H1 (cell line): ENCODE data around the gene ENDOU. TPM values are rescaled to one million over a fixed set of nuclear protein-coding genes. Genes with fewer than 3 reads are reported as not detected.

Experiments used
- CTCF ChIA-PET: fragments of 300-600 bp; sonication (Branson Sonifier 250); formaldehyde crosslinking; loops from one replicate; lab custom pipeline; 2021; ENCODE audit not compliant: partially characterized antibody; lab: Charles Lee
- POLR2A ChIA-PET: fragments of 300-600 bp; sonication (Branson Sonifier 250); formaldehyde crosslinking; loops from one replicate; lab custom pipeline; 2021; ENCODE audit warnings: inconsistent platforms; ENCODE audit not compliant: partially characterized antibody; lab: Charles Lee
- DNase-seq, 2 experiments: peaks; one replicate each; pipeline versions ENCODE4 v3.0.0 to v3.0.0-alpha.2; 2010 to 2022; ENCODE audit warnings: low spot score in 2 of 2, low read depth in 1 of 2, mixed read lengths in 1 of 2
- FAIRE-seq: peaks from 2 replicates; lab custom pipeline; 2011; peaks lifted over from hg19 to GRCh38; lab: Jason Lieb, UNC
- H2AFZ ChIP-seq: 2 replicates; pipeline ENCODE4 v1.8.1; 2012; ENCODE audit warnings: low read length, inconsistent platforms
- H2AK5ac ChIP-seq: 2 replicates; pipeline ENCODE4 v1.6.1; 2013; ENCODE audit warnings: low read depth, low read length
- H2BK120ac ChIP-seq: replicated peaks from 2 replicates; pipeline ENCODE3; 2013; ENCODE audit warnings: low read depth, low read length, inconsistent platforms
- H2BK12ac ChIP-seq: 2 replicates; pipeline ENCODE4 v1.6.1; 2013; ENCODE audit warnings: low read depth, low read length
- H2BK15ac ChIP-seq: 2 replicates; pipeline ENCODE4 v1.6.1; 2013; ENCODE audit warnings: low read length
- H2BK20ac ChIP-seq: 2 replicates; pipeline ENCODE4 v1.6.1; 2013; ENCODE audit warnings: low read length
- H2BK5ac ChIP-seq: 2 replicates; pipeline ENCODE4 v1.6.1; 2013; ENCODE audit warnings: low read depth, low read length
- H3K14ac ChIP-seq: 2 replicates; pipeline ENCODE4 v1.6.1; 2013; ENCODE audit warnings: inconsistent platforms; ENCODE audit not compliant: insufficient read length
- H3K18ac ChIP-seq: 2 replicates; pipeline ENCODE4 v1.6.1; 2013; ENCODE audit warnings: low read length; ENCODE audit errors: extremely low read depth
- H3K23ac ChIP-seq: 2 replicates; pipeline ENCODE4 v1.6.1; 2013; ENCODE audit warnings: inconsistent platforms; ENCODE audit not compliant: insufficient read length
- H3K23me2 ChIP-seq: 2 replicates; pipeline ENCODE4 v1.6.1; 2013; ENCODE audit warnings: low read depth, low read length
- H3K27ac ChIP-seq: 2 replicates; pipeline ENCODE4 v1.6.1; 2011; ENCODE audit warnings: low read depth, low read length, inconsistent platforms
- H3K27me3 ChIP-seq, 4 experiments: replicated peaks in 1 of 4; 1 replicate in 1 of 4; 2 replicates in 3 of 4; pipeline versions ENCODE4 v1.6.1 to v1.8.1; 2011 to 2013; ENCODE audit warnings: low read length in 3 of 4, mild to moderate bottlenecking in 3 of 4, inconsistent platforms in 2 of 4, mixed read lengths in 2 of 4, moderate library complexity in 1 of 4; ENCODE audit not compliant: control insufficient read depth in 3 of 4, insufficient read depth in 3 of 4; ENCODE audit errors: extremely low read depth in 1 of 4
- H3K36me3 ChIP-seq, 4 experiments: 2 replicates each; pipeline versions ENCODE4 v1.6.1 to v1.8.1; 2011 to 2013; ENCODE audit warnings: mild to moderate bottlenecking in 4 of 4, low read length in 3 of 4, moderate library complexity in 2 of 4, control low read depth in 1 of 4, inconsistent platforms in 1 of 4; ENCODE audit not compliant: insufficient read depth in 4 of 4, control insufficient read depth in 2 of 4
- H3K4ac ChIP-seq: replicated peaks from 2 replicates; pipeline ENCODE3; 2013; ENCODE audit warnings: low read length, low read depth, mixed read lengths, inconsistent platforms; ENCODE audit not compliant: insufficient read length
- H3K4me1 ChIP-seq, 4 experiments: replicated peaks in 1 of 4; 1 replicate in 1 of 4; 2 replicates in 3 of 4; pipeline versions ENCODE4 v1.6.1 to v1.8.1; 2011 to 2013; ENCODE audit warnings: low read length in 3 of 4, inconsistent platforms in 2 of 4, mixed read lengths in 1 of 4; ENCODE audit not compliant: insufficient read depth in 4 of 4, control insufficient read depth in 3 of 4
- H3K4me2 ChIP-seq, 2 experiments: 2 replicates each; pipeline versions ENCODE4 v1.6.1 to v1.8.1; 2011 to 2013; ENCODE audit warnings: low read depth in 2 of 2, low read length in 2 of 2, control low read depth in 1 of 2, inconsistent platforms in 1 of 2, mild to moderate bottlenecking in 1 of 2; ENCODE audit not compliant: insufficient read depth in 1 of 2
- H3K4me3 ChIP-seq, 4 experiments: fragments of 200-600, 300-600 bp in 1 of 4; sonication (generic), shearing (Covaris generic), sonication (Bioruptor Twin) in 1 of 4; 2 replicates each; pipeline versions ENCODE4 v1.5.1 to v1.8.1; 2011 to 2016; ENCODE audit warnings: low read length in 4 of 4, low read depth in 3 of 4, control low read depth in 2 of 4, inconsistent platforms in 2 of 4, mild to moderate bottlenecking in 2 of 4, mixed read lengths in 1 of 4, moderate library complexity in 1 of 4; ENCODE audit not compliant: insufficient read depth in 2 of 4; ENCODE audit errors: extremely low read depth in 1 of 4
- H3K56ac ChIP-seq: replicated peaks from 2 replicates; pipeline ENCODE3; 2013; ENCODE audit warnings: low read depth, mild to moderate bottlenecking, mixed read lengths, low read length, inconsistent platforms; ENCODE audit not compliant: insufficient read length
- H3K79me1 ChIP-seq: 2 replicates; pipeline ENCODE4 v1.6.1; 2013; ENCODE audit warnings: low read depth, low read length, control low read depth
- H3K79me2 ChIP-seq, 2 experiments: 2 replicates each; pipeline versions ENCODE4 v1.6.1 to v1.8.1; 2012 to 2013; ENCODE audit warnings: low read length in 2 of 2, mild to moderate bottlenecking in 2 of 2, inconsistent platforms in 1 of 2; ENCODE audit not compliant: insufficient read depth in 2 of 2, control insufficient read depth in 1 of 2
- H3K9ac ChIP-seq, 4 experiments: replicated peaks in 1 of 4; 1 replicate in 1 of 4; 2 replicates in 3 of 4; pipeline versions ENCODE4 v1.6.1 to v1.8.1; 2011 to 2013; ENCODE audit warnings: low read depth in 3 of 4, low read length in 3 of 4, control low read depth in 2 of 4, mild to moderate bottlenecking in 2 of 4, moderate library complexity in 2 of 4, inconsistent platforms in 1 of 4; ENCODE audit errors: extremely low read depth in 1 of 4
- H3K9me3 ChIP-seq, 2 experiments: 2 replicates each; pipeline versions ENCODE4 v1.6.1 to v1.8.1; 2012 to 2013; ENCODE audit warnings: mild to moderate bottlenecking in 2 of 2, moderate library complexity in 2 of 2, control low read depth in 1 of 2, inconsistent platforms in 1 of 2, low read depth in 1 of 2, low read length in 1 of 2, mixed read lengths in 1 of 2; ENCODE audit not compliant: insufficient read depth in 2 of 2
- H4K20me1 ChIP-seq, 2 experiments: replicated peaks in 1 of 2; 2 replicates each; pipeline versions ENCODE3 to v1.8.1; 2011 to 2013; ENCODE audit warnings: inconsistent platforms in 2 of 2, low read length in 2 of 2, mild to moderate bottlenecking in 1 of 2; ENCODE audit not compliant: insufficient read depth in 2 of 2, control insufficient read depth in 1 of 2
- H4K5ac ChIP-seq: 2 replicates; pipeline ENCODE4 v1.6.1; 2013; ENCODE audit warnings: low read length, low read depth, mixed read lengths, inconsistent platforms; ENCODE audit not compliant: insufficient read length
- H4K8ac ChIP-seq: 2 replicates; pipeline ENCODE4 v1.8.0; 2013; ENCODE audit warnings: mild to moderate bottlenecking, moderate library complexity, low read length, inconsistent platforms; ENCODE audit not compliant: insufficient read depth; ENCODE audit errors: extremely low read depth
- H4K91ac ChIP-seq: replicated peaks from 2 replicates; pipeline ENCODE3; 2013; ENCODE audit warnings: low read length, mixed read lengths, inconsistent platforms; ENCODE audit not compliant: insufficient read length
- ATF2 ChIP-seq: IDR thresholded peaks from 2 replicates; pipeline ENCODE4 v1.6.1; 2012; ENCODE audit warnings: low read length, inconsistent platforms
- GABPA ChIP-seq: IDR thresholded peaks from 2 replicates; pipeline ENCODE4 v1.6.1; 2011; ENCODE audit warnings: mild to moderate bottlenecking, low read length, moderate library complexity, borderline replicate concordance; ENCODE audit not compliant: insufficient read depth
- SIRT6 ChIP-seq: IDR thresholded peaks from one replicate; pipeline ENCODE4 v1.7.1; 2012; ENCODE audit warnings: low read length, inconsistent platforms
- WGBS, 2 experiments: shearing (Covaris generic) in 1 of 2; methylation state at CpG; one replicate each; pipeline versions ENCODE4 v1.1.6 to v1.1.7; 2013 to 2015; ENCODE audit warnings: low lambda C conversion rate in 2 of 2, mixed read lengths in 2 of 2, inconsistent platforms in 1 of 2, low coverage in 1 of 2, missing lambda C conversion rate in 1 of 2; ENCODE audit not compliant: insufficient replicate concordance in 2 of 2, insufficient coverage in 1 of 2, insufficient read length in 1 of 2; ENCODE audit errors: extremely low coverage in 1 of 2, missing lambda C conversion rate in 1 of 2; 5-methylcytosine and 5-hydroxymethylcytosine counted together
- polyA plus RNA-seq, 7 experiments: library from polyadenylated mRNA; depleted of rRNA in 3 of 7; stranded (reverse) in 5 of 7; unstranded in 2 of 7; fragments of >200 nt in 5 of 7; fragments of 200-250 nt in 2 of 7; gene quantifications; 1 replicate in 5 of 7; 2 replicates in 1 of 7; 4 replicates in 1 of 7; pipeline versions ENCODE4 v1.2.1 to v1.2.3, GENCODE V29; 2011 to 2013; ENCODE audit warnings: missing spikeins in 2 of 7, mixed read lengths in 2 of 7
- total RNA-seq: library from RNA; stranded (reverse); fragmentation: NEBNext Ultra II Directional; extraction: Animal tissue kit (Norgen Biotek cat#: 25700); gene quantifications from 2 replicates; pipeline ENCODE4 v1.2.1, GENCODE V29; 2021

The ENDOU gene
- total and polyA plus RNA-seq, 2 of the 8 experiments (the other 6 are each of a cell fraction or from before 2014, with no cell fraction given), result not detected

- Histone ChIP-seq H2BK12ac (no peak overlapping the region), H3K36me3 (no peaks in the 10 kb centered on the region), H3K4me1 (peaks cover 6 to 12% (median 7%) of the 10 kb centered on the region in 4 experiments), H4K91ac (no peak overlapping the region), H3K23ac (no peak overlapping the region), H3K9ac (no peak overlapping the region), H3K18ac (no peak overlapping the region), H3K56ac (no peak overlapping the region), H3K79me2 (no peaks in the 10 kb centered on the region), H4K5ac (no peak overlapping the region), H4K20me1 (no peaks in the 10 kb centered on the region), H2BK120ac (no peak overlapping the region), H2AFZ (no peak overlapping the region), H3K79me1 (no peaks in the 10 kb centered on the region), H2AK5ac (no peak overlapping the region), H3K4ac (no peak overlapping the region), H2BK15ac (no peak overlapping the region), H3K9me3 (no peaks in the 10 kb centered on the region), H2BK5ac (no peak overlapping the region), H3K27me3 (no peaks in the 10 kb centered on the region), H3K23me2 (no peaks in the 10 kb centered on the region; the same call in 1 of the 2 replicates), H3K27ac (no peak overlapping the region), H3K4me2 (no peak overlapping the region), H4K8ac (no peak overlapping the region), H2BK20ac (no peak overlapping the region), H3K4me3 (no peak overlapping the region), H3K14ac (no peak overlapping the region)
- no peak for TF ChIP-seq SIRT6
- TF ChIP-seq ATF2, result no peak
- TF ChIP-seq GABPA, result no peak
- DNase-seq, result no peak
- WGBS, 2 experiments, result 80% methylated on average over 2 of the region's 3 CpGs; no CpG with 5 or more reads in 1 of the 2 experiments
- ChIA-PET CTCF (interaction anchor here (1.9 to 64.6 kb wide), 4 partner anchors 3 to 31 kb away, joined by 9 to 2442 read pairs (median 892); partner anchors contain the start of genes ENDOU, RAPGEF3 and SLC48A1), POLR2A (interaction anchor here (1.5 to 3.2 kb wide), 2 partner anchors 8 to 27 kb away, joined by 3 to 10 read pairs; partner anchors contain the start of gene RAPGEF3)
- FAIRE-seq, result no peak
Measured at GRCh38 chr12:47748899-47749298, 23.6 kb upstream of the ENDOU start.
